ENCODE measurements around the gene RAG2. TPM values are rescaled to one million over a fixed set of nuclear protein-coding genes. Genes with fewer than 3 reads are reported as not detected.

Gene RAG2
- total and polyA plus RNA-seq, 9 donors: 0.09 to 0.53 (median 0.27) TPM; not detected in 3

DNA sequence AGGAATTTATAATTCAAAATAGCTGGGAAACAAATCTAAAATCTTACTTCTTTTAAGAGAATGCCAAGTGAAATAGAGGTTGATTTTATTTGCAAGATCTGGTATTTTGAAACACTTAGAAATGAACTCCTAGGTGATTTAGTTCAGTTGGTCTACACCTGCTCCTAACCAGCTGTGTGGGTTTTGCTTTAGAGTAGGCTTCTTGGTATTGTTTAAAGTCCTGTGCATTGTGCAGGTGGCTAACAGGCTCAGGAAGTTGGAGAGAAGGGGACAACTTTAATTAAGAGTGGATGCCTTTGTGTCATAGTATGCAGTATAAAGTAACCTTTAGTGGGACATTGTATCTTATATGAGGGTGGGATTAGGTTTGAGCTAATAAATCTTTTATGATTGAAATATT lies 4.1 kb upstream of the RAG2 start:
- H3K4me1 ChIP-seq (ENCODE audit: control insufficient read depth, insufficient read depth, low read length): no peaks in the 10 kb centered on the region
- no peaks in the 10 kb centered on the region for H3K36me3 ChIP-seq (ENCODE audit: control insufficient read depth, insufficient read depth, low read length)
- no peaks in the 10 kb centered on the region for H3K27me3 ChIP-seq (ENCODE audit: control insufficient read depth, insufficient read depth, low read length)
- no peaks in the 10 kb centered on the region for H3K9me3 ChIP-seq (replicated peaks; ENCODE audit: control insufficient read depth, low read depth, low read length)
- H3K4me3 ChIP-seq (ENCODE audit: low read length): no peak overlapping the region
- DNase-seq: no peak
- no peak overlapping the region for H3K27ac ChIP-seq (ENCODE audit: low read length)

DNA sequence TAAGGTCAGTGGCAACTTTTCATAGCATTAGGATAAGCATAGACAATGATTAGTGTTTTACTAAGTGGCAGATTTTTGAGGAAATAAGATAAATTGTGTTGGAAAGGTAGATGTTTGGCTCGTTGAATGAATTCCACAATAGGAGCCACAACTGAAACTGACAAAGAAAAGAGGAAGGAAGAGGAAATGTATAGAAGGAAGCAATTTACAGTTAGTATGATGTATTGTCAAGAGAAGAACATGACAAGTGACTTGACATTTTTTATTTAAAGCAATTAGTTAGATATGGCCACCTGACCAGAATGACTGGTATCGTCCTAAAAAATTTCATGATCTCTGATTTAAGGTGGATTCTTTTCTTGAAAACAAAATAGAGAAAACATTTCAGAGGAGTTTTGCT lies 3.1 kb upstream of the RAG2 start:
- H3K4me3 ChIP-seq (ENCODE audit: low read length): no peak overlapping the region
- no peak for DNase-seq
- no peaks in the 10 kb centered on the region for H3K27me3 ChIP-seq (ENCODE audit: control insufficient read depth, insufficient read depth, low read length)
- H3K4me1 ChIP-seq (ENCODE audit: control insufficient read depth, insufficient read depth, low read length): no peaks in the 10 kb centered on the region
- H3K36me3 ChIP-seq (ENCODE audit: control insufficient read depth, insufficient read depth, low read length): no peaks in the 10 kb centered on the region
- H3K9me3 ChIP-seq (replicated peaks; ENCODE audit: control insufficient read depth, low read depth, low read length): no peaks in the 10 kb centered on the region
- H3K27ac ChIP-seq (ENCODE audit: low read length): no peak overlapping the region
- 75% methylated on average over 1 of the region's 2 CpGs for WGBS (ENCODE audit: insufficient coverage)

DNA sequence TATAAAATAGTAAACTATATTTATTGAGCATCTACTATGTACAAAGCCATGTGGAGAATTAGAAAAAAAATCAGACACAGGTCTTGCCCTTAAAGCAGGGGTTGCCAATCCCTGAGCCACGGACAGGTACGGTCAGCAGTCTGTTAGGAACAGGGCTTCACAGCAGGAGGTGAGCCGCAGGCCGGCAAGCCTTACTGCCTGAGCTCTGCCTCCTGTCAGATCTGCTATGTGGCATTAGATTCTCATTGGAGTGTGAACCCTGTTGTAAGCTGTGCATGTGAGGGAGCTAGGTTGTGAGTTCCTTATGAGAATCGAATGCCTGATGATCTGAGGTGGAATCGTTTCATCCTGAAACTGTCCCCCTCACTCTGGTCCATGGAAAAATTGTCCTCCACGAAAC lies 2.1 kb upstream of the RAG2 start:
- no peaks in the 10 kb centered on the region for H3K36me3 ChIP-seq (ENCODE audit: control insufficient read depth, insufficient read depth, low read length)
- 75% methylated on average over 6 of the region's 7 CpGs for WGBS (ENCODE audit: insufficient coverage)
- no peaks in the 10 kb centered on the region for H3K27me3 ChIP-seq (ENCODE audit: control insufficient read depth, insufficient read depth, low read length)
- no peaks in the 10 kb centered on the region for H3K9me3 ChIP-seq (replicated peaks; ENCODE audit: control insufficient read depth, low read depth, low read length)
- no peak overlapping the region for H3K4me3 ChIP-seq (ENCODE audit: low read length)
- H3K27ac ChIP-seq (ENCODE audit: low read length): no peak overlapping the region
- peaks cover 3% of the 10 kb centered on the region for H3K4me1 ChIP-seq (ENCODE audit: control insufficient read depth, insufficient read depth, low read length)
- no peak for DNase-seq

DNA sequence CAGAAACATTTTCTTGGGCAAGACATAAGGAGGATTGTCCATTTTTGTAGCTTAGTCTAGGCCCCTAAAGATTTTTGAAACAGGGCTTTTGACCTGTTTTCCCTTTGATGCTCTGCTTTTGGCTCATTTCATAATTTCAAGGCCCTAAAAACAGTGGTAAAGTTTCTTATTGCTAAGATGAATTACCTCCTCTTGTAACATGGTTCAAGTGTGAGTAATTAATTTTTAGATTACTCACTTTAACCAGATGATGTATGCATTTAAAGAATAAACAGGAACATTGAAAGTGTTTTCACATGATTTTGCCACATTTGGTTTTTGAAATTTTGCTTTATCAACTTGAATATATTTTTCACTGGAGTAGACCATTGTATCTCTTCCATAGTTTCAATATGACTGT lies 1.2 kb downstream of the RAG2 start:
- no peaks in the 10 kb centered on the region for H3K27me3 ChIP-seq (ENCODE audit: control insufficient read depth, insufficient read depth, low read length)
- DNase-seq: no peak
- no peaks in the 10 kb centered on the region for H3K36me3 ChIP-seq (ENCODE audit: control insufficient read depth, insufficient read depth, low read length)
- H3K4me3 ChIP-seq (ENCODE audit: low read length): no peak overlapping the region
- H3K9me3 ChIP-seq (replicated peaks; ENCODE audit: control insufficient read depth, low read depth, low read length): no peaks in the 10 kb centered on the region
- H3K4me1 ChIP-seq (ENCODE audit: control insufficient read depth, insufficient read depth, low read length): peaks cover 3% of the 10 kb centered on the region
- H3K27ac ChIP-seq (ENCODE audit: low read length): no peak overlapping the region

- Histone ChIP-seq H3K9me3 (replicated peaks; ENCODE audit: control insufficient read depth, low read depth, low read length) (no peaks in the 10 kb centered on the region), H3K4me3 (ENCODE audit: low read length) (peak within 1 kb of the TSS; percentile 76), H3K4me1 (ENCODE audit: control insufficient read depth, insufficient read depth, low read length) (peaks cover 3% of the 10 kb centered on the region), H3K27ac (ENCODE audit: low read length) (peak within 1 kb of the TSS; percentile 53), H3K36me3 (ENCODE audit: control insufficient read depth, insufficient read depth, low read length) (no peaks in the 10 kb centered on the region), H3K27me3 (ENCODE audit: control insufficient read depth, insufficient read depth, low read length) (peaks cover 2% of the 10 kb centered on the region)
- peak; percentile 98 for DNase-seq
- 1% methylated on average over 21 of the region's 29 CpGs for WGBS (ENCODE audit: insufficient coverage)
Measured at GRCh38 chr11:36594316-36594989, 3.6 kb downstream of the RAG2 start, which contains the start of gene IFTAP. TSS of gene IFTAP (plus strand) at chr11:36594502. CDS start at chr11:36610104, 15,602 bp downstream.

DNA sequence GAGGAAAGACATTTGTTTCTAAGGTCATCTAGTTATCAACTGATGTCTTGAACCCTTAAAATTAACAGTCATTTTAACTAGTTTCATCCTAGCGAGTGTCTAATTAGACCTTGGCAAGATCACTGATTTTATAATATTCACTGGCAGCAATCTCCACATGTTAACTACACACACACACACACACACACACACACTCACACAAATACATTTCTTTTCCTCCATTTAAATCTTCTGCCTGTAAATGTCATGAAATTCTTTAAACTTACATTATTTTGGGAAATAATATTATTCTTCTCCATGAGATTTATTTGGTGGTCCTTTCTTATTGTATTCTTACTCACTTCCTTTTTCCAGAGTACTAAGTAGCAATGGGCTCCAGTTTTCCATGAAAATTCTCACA lies 6.6 kb downstream of the RAG2 start:
- DNase-seq: no peak
- Histone ChIP-seq H3K4me1 (ENCODE audit: control insufficient read depth, insufficient read depth, low read length) (peaks cover 3% of the 10 kb centered on the region), H3K9me3 (replicated peaks; ENCODE audit: control insufficient read depth, low read depth, low read length) (no peaks in the 10 kb centered on the region), H3K4me3 (ENCODE audit: low read length) (no peak overlapping the region), H3K36me3 (ENCODE audit: control insufficient read depth, insufficient read depth, low read length) (no peaks in the 10 kb centered on the region), H3K27ac (ENCODE audit: low read length) (no peak overlapping the region), H3K27me3 (ENCODE audit: control insufficient read depth, insufficient read depth, low read length) (peaks cover 2% of the 10 kb centered on the region)
- no CpG with 5 or more reads among the region's 1 CpG for WGBS (ENCODE audit: insufficient coverage)

GRCh38 chr11:36590513-36590912 lies 7.5 kb downstream of the RAG2 start:
- H3K27ac ChIP-seq (ENCODE audit: low read length): no peak overlapping the region
- peaks cover 3% of the 10 kb centered on the region for H3K4me1 ChIP-seq (ENCODE audit: control insufficient read depth, insufficient read depth, low read length)
- no peak overlapping the region for H3K4me3 ChIP-seq (ENCODE audit: low read length)
- no peaks in the 10 kb centered on the region for H3K36me3 ChIP-seq (ENCODE audit: control insufficient read depth, insufficient read depth, low read length)
- H3K9me3 ChIP-seq (replicated peaks; ENCODE audit: control insufficient read depth, low read depth, low read length): no peaks in the 10 kb centered on the region
- peaks cover 2% of the 10 kb centered on the region for H3K27me3 ChIP-seq (ENCODE audit: control insufficient read depth, insufficient read depth, low read length)
- WGBS (ENCODE audit: insufficient coverage): no CpG with 5 or more reads among the region's 4 CpGs
- DNase-seq: no peak

GRCh38 chr11:36588099-36588498 lies 9.9 kb downstream of the RAG2 start:
- WGBS (ENCODE audit: insufficient coverage): 60% methylated on average over 1 of the region's 1 CpG
- H3K9me3 ChIP-seq (replicated peaks; ENCODE audit: control insufficient read depth, low read depth, low read length): no peaks in the 10 kb centered on the region
- no peak for DNase-seq
- H3K4me3 ChIP-seq (ENCODE audit: low read length): no peak overlapping the region
- H3K27ac ChIP-seq (ENCODE audit: low read length): no peak overlapping the region
- peaks cover 2% of the 10 kb centered on the region for H3K27me3 ChIP-seq (ENCODE audit: control insufficient read depth, insufficient read depth, low read length)
- H3K4me1 ChIP-seq (ENCODE audit: control insufficient read depth, insufficient read depth, low read length): no peaks in the 10 kb centered on the region
- no peaks in the 10 kb centered on the region for H3K36me3 ChIP-seq (ENCODE audit: control insufficient read depth, insufficient read depth, low read length)

- Histone ChIP-seq H3K27ac (ENCODE audit: low read length) (no peak overlapping the region), H3K4me1 (ENCODE audit: control insufficient read depth, insufficient read depth, low read length) (no peaks in the 10 kb centered on the region), H3K36me3 (ENCODE audit: control insufficient read depth, insufficient read depth, low read length) (no peaks in the 10 kb centered on the region), H3K27me3 (ENCODE audit: control insufficient read depth, insufficient read depth, low read length) (peaks cover 2% of the 10 kb centered on the region), H3K9me3 (replicated peaks; ENCODE audit: control insufficient read depth, low read depth, low read length) (no peaks in the 10 kb centered on the region), H3K4me3 (ENCODE audit: low read length) (no peak overlapping the region)
- no peak for DNase-seq
Measured at GRCh38 chr11:36586543-36586942, 11.5 kb downstream of the RAG2 start.

DNA sequence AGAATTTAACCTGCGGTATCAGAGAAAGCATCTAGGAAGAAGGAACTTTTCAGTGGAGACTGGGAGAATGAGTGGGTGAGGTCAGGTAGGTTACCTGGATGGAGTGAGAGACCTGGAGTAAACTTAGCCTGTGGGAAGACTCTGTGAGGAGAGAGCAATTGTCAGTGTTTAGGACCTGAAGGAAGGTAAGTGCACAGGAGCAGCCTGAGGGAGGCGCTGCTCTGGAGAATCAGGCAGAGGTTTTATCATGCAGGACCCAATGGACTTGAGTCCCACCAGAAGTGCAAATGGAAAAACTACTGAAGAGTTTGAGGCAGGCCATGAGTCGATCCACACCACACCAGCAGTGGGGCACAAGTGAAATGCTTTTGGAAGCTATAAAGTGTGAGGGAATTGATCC lies 14.4 kb downstream of the RAG2 start:
- no peak for DNase-seq
- Histone ChIP-seq H3K27ac (ENCODE audit: low read length) (no peak overlapping the region), H3K4me1 (ENCODE audit: control insufficient read depth, insufficient read depth, low read length) (no peaks in the 10 kb centered on the region), H3K4me3 (ENCODE audit: low read length) (no peak overlapping the region), H3K27me3 (ENCODE audit: control insufficient read depth, insufficient read depth, low read length) (no peaks in the 10 kb centered on the region), H3K9me3 (replicated peaks; ENCODE audit: control insufficient read depth, low read depth, low read length) (no peaks in the 10 kb centered on the region), H3K36me3 (ENCODE audit: control insufficient read depth, insufficient read depth, low read length) (no peaks in the 10 kb centered on the region)
- 49% methylated on average over 3 of the region's 3 CpGs for WGBS (ENCODE audit: insufficient coverage)

DNA sequence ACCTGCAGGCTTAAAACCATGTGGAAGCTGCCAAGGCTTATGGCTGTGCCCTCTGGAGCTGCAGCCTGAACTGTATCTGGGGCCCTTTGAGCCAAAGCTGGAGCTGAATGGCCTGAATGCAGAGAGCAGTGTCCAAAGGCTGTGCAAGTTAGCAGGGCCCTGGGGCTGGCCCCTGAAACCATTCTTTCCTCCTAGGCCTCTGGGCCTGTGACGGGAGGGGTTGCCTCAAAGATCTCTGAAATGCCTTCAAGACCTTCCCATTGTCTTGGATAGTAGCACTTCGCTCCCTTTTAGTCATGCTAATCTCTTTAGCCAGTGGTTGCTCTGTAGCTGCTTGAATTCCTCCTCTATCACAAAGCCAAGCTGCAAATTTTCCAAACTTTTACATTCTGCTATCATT lies 16.5 kb downstream of the RAG2 start:
- DNase-seq: no peak
- WGBS (ENCODE audit: insufficient coverage): 88% methylated on average over 2 of the region's 2 CpGs
- no peak overlapping the region for H3K4me3 ChIP-seq (ENCODE audit: low read length)
- H3K27ac ChIP-seq (ENCODE audit: low read length): no peak overlapping the region
- H3K4me1 ChIP-seq (ENCODE audit: control insufficient read depth, insufficient read depth, low read length): no peaks in the 10 kb centered on the region
- H3K36me3 ChIP-seq (ENCODE audit: control insufficient read depth, insufficient read depth, low read length): no peaks in the 10 kb centered on the region
- H3K27me3 ChIP-seq (ENCODE audit: control insufficient read depth, insufficient read depth, low read length): no peaks in the 10 kb centered on the region
- no peaks in the 10 kb centered on the region for H3K9me3 ChIP-seq (replicated peaks; ENCODE audit: control insufficient read depth, low read depth, low read length)
